ENCODE measurements around the gene FAM216A.

DNA sequence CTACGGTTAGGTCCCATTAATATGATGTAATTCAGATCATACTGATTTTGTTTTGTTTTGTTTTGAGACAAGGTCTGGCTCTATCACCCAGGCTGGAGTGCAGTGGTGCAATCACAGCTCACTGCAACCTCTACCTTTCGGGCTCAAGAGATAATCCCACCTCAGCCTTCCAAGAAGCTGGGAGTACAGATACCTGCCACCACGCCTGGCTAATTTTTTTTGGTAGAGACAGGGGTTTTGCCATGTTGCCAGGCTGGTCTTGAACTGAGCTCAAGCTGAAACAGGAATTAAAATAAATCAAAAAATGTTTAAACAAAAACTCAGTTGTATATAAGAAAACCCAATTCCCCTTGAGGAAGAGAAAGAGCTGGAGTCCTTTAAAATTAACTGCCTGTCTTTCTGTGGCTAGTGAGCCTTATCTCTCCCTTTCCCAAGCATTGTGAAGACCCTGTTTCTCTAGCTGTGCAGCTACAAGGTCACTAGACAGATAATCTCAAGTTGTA lies 47.4 kb upstream of the FAM216A start:
- TF ChIP-seq, protein P1, sequence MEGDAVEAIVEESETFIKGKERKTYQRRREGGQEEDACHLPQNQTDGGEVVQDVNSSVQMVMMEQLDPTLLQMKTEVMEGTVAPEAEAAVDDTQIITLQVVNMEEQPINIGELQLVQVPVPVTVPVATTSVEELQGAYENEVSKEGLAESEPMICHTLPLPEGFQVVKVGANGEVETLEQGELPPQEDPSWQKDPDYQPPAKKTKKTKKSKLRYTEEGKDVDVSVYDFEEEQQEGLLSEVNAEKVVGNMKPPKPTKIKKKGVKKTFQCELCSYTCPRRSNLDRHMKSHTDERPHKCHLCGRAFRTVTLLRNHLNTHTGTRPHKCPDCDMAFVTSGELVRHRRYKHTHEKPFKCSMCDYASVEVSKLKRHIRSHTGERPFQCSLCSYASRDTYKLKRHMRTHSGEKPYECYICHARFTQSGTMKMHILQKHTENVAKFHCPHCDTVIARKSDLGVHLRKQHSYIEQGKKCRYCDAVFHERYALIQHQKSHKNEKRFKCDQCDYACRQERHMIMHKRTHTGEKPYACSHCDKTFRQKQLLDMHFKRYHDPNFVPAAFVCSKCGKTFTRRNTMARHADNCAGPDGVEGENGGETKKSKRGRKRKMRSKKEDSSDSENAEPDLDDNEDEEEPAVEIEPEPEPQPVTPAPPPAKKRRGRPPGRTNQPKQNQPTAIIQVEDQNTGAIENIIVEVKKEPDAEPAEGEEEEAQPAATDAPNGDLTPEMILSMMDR (IDR thresholded peaks at IDR 0.05 in 4 of 5, conservative IDR thresholded peaks at IDR 0.05 in 1 of 5): no peak
- TF ChIP-seq POLR2A (IDR thresholded peaks at IDR 0.05): no peak

All from gastrocnemius medialis (tissue), 4 donors.